HG02759 (cell line): Measurements from ENCODE around the gene SHCBP1L.
"Not testable (repeated sequence)": the region's sequence is repeated elsewhere in the genome, so short reads cannot be mapped to it uniquely, and the experiment has no call there.

Experiments used
- ATAC-seq: cut with Tn5 transposase; IDR thresholded peaks from one replicate; pipeline ENCODE4 v1.9.1; 2021; ENCODE audit warnings: mild to moderate bottlenecking, moderate library complexity; ENCODE audit not compliant: unreplicated experiment

Gene SHCBP1L

DNA sequence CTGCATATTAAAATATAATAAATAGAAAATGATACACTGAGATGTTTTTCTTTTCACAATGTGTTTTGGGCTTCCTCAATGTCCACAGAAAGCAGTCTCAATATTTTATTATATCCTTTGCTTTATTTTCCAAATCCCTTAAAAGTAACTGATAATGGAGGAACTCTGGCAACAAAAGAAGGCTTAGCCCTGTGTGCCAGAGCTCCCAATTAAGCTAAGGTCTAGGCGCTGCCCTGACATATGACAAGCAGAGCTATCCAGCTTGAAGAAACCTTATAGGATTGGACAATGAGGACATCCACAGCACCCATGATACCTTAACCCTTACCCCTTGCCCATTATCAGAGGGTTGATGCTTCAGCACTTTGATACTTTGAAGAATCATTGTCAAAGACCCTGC, 12.9 kb upstream of the SHCBP1L start:
- ATAC-seq, result no peak

GRCh38 chr1:182965096-182965495, 12.1 kb upstream of the SHCBP1L start:
- no peak for ATAC-seq

DNA sequence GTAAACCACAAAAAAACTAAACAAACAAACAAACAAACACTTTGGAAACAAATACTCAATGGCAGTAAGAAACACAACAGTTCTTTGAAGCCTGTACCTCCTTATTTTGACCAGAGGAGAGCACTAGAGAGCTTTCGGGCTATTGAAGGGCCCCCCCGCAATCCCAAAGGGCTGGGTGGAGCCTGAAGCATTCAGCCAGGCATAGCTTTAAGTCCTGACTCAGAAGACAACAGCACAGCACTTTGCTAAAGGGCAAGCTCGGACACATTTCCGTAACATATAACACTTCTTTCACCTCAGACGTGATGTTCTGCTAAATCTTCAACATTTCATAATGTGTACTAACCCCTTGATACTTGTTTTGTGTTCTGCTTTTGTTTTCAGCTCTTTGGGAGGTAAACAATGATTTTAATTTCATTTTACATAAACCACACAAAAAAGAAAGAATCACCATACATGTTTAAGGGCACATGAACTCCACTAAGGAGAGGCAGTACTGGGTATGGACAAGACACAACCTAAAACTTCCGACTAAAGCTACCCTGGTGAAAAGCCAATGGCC, 9.7 kb upstream of the SHCBP1L start:
- peak; percentile 99 for ATAC-seq

DNA sequence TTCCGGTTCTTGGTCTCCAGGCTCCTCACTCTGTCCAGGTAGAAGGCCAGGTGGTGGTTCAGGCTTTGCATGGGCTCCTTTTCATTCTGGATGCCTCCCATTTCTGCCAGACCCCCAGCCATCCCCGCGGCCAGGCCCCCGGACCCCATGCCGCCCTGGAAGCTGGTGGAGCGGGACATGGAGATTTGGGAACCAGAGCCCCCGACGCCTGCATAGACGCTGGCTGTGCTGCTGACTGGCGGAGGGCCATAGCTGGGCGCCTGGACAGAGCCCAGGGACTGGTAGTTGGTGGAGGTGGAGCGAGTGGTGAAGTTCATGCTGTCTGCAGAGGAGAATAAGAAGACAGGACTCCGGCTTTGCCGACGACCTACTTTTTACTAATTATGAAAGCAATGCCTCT, 7.1 kb upstream of the SHCBP1L start:
- ATAC-seq, result no peak

- no peak for ATAC-seq
Measured at GRCh38 chr1:182957902-182958395, 5.0 kb upstream of the SHCBP1L start.

DNA sequence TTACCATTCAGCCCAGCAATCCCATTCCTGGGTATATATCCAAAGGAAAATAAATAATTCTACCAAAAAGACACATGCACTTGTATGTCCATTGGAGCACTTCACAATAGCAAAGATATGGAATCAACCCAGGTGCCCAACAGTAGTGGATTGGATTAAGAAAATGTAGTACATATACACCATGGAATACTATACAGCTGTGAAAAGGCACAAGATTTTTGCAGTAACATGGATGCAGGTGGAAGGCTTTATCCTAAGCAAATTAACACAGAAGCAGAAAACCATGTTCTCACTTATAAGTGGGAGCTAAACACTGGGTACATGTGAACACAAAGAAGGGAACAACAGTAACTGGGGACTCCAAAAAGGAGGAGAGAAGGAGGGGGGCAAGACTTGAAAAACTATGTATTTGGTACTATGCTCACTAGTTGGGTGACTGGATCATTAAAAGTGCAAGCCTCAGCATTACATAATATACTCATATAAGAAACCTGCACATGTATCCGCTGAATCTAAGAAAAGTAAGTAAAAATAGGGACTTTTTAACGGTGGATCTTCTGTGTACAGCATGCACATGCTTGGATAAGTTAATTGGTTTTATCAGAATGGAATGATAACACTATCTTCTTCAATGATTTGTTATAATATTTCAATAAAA, 3.9 kb upstream of the SHCBP1L start:
- no peak for ATAC-seq

DNA sequence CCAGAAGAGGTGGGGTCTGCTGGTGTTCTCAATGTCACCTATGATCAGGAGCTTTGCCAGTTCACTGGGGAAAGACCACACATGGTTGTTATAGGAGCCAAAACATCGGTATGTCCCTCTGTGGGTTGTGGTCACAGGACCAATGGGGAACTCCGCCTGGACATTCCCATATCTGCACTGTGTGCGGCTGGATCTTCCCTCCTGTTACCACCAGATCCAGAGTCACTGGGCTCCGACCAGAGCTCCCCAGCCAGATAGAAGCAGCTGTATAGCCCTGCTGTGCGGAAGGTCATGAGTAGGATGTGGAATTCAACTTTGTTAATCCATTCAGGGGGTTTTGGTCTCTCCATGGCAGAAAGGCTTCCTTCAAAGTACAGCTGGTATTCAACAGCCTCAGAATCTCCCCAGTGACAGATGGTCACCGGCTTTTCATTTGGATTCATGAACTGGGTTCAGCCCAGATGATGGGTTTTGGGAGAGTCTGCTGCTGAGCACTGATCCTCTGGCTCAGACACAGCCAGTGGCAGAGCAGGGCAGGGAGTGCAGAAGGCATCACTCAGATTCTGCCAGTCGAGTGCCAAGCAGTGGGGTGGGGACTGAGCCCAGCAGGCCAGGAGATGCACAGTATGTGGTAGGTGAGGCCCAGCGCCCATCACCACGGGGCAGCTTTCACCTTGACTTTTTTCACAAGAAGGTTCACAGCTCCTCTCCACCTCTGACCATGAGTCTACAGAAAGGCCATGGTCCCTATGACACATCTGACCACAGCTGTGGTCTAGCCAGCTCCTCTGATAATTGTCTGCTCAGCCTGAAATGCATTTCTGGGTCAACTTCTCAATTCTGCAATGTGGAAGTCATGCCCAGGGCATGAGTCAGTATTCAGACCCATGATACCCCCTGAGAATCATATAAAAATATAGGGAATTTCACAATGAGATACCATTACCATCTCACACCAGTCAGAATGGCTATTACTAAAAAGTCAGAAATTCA, 2.9 kb upstream of the SHCBP1L start:
- ATAC-seq, result no peak

- no peak for ATAC-seq
Measured at GRCh38 chr1:182953826-182954225, 860 bp upstream of the SHCBP1L start.

GRCh38 chr1:182943336-182943735, 9.6 kb downstream of the SHCBP1L start:
- not testable (repeated sequence) for ATAC-seq

DNA sequence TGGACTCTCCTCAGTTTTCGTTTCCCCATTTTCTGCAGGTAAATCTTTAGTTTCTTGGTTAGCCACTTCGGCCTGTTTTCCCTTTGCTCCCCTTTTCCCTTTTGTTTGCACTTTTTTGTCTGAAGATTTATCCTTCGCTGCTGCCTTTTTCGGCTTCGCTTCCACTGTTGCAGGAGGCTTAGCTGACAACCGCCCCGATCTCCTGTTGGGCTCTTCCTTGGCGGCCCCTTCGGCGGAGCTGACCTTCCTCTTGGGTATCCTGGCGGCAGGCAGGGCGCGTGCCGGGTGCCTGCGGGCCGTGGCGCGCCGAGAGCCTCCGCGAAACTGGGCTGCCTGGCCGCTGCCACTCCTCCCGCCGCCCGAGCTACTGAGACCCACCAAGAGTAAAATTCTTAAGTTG, 10.8 kb downstream of the SHCBP1L start:
- not testable (repeated sequence) for ATAC-seq

DNA sequence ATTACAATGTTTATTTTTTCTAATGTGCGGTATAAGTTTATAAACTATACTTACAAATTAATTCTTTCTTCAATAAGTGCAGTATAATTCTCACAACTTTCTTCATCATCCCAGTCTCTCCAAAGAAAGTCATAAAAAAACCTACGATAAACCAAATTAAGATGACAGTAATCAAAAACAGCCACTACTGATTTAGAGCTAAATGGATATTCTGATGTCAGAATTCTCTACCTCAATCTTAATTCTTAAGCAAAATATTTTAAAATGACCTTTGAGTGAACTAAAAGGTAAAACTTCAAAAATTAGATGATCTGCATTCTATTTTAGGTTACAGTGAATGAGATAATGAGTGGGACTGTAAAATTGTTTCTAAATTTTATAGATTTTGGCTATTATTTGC, 13.6 kb downstream of the SHCBP1L start:
- ATAC-seq, result no peak

DNA sequence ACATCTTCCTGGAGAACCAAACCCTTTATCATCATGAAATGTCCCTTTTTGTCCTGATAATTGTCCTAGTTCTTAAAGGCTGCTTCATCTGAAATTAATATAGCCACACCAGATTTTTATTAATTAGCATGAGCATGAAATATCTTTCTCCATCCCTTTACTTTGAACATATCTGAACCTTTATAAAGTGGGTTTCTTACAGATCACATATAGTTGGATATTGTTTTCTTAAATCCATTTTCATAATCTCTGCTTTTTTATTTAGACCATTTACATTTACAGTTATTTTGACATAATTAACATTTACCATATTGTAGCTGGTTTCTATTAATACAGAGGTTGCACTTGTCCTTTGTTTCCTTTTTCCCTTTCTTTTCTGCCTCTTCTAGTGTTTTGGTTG, 17.2 kb downstream of the SHCBP1L start:
- ATAC-seq, result no peak

GRCh38 chr1:182930985-182931384, 22.0 kb downstream of the SHCBP1L start:
- ATAC-seq, result no peak

DNA sequence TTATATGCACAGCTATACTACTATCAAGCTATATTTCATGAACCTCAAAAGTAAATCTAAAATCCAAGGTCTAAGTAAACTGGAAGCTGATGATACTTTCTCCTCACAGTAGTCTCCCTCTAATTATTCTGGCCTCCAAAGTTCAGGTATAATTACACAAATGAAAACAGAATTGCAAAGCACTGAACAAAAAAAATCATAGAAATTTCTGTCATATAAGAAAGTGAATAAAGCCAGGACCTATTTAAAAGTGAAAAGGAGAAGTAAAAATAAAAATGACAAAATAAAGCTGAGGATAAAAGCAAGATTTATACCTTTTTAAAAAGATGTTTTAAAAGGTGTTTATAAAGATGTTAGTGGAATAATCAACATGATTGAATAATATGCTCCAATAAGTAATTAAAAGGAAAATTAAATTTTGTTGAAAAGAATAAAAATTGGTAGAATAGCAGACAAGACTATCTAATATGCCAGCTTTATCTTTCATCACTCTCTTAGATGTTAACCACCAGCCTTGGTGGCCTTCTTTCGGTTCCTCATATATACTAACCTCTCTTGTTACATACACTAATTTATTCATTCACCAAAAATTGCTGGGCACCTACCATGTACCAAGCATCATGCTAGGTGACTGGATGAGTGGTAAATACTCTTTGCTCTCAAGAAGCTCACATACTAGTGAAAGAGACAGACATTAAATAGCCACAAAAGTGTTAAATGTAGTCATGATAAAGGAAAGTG, 25.1 kb downstream of the SHCBP1L start:
- ATAC-seq, result no peak

- no peak for ATAC-seq
Measured at GRCh38 chr1:182925661-182926060, 27.3 kb downstream of the SHCBP1L start.

DNA sequence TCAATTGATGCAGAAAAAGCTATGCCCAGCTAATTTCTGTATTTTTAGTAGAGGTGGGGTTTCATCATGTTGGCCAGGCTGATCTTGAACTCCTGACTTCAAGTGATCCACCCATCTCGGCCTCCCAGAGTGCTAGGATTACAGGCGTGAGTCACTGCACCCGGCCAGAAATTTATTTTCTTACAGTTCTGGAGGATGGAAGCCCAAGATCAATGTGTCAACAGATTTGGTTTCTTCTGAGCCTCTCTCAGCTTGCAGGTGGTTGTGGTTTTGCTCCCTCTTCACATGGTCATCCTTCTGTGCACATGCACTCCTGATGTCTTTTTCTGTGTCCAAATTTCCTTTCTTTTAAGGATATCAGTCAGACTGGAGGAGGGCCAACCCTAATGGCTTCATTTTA, 35.6 kb downstream of the SHCBP1L start:
- no peak for ATAC-seq

GRCh38 chr1:182913401-182913800, 39.6 kb downstream of the SHCBP1L start:
- ATAC-seq, result no peak

DNA sequence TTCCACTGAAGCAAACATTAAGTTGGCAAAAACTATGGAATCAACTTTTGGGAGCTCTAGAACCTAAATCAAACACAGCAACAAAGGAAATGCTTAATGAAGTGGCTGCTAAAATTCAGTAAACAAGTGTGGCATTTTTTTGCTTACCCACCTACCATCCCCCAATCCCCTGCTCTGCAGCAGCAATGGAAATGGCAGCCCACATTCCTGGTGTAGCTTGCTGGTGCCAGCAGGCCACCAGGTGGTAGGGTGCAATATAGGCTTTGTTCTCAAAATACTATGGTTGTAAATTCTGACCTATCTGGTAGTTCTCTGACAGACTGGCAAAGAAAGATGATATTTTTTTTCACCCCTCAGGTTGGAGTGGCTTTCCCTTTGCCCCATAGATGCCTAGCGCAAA, 42.8 kb downstream of the SHCBP1L start:
- no peak for ATAC-seq

GRCh38 chr1:182909578-182909977, 43.4 kb downstream of the SHCBP1L start:
- no peak for ATAC-seq

- no peak for ATAC-seq
Measured at GRCh38 chr1:182905321-182905720, 47.6 kb downstream of the SHCBP1L start.

- not testable (repeated sequence) for ATAC-seq
Measured at GRCh38 chr1:182901946-182902345, 51.0 kb downstream of the SHCBP1L start.
